ENCODE results near the gene RAB2B.

The RAB2B gene

GRCh38 chr14:21523203-21523602 lies 46.4 kb upstream of the RAB2B start:
- no peaks in the 10 kb centered on the region for H3K36me3 ChIP-seq (ENCODE audit: low read depth)
- TF ChIP-seq CTCF (IDR thresholded peaks at IDR 0.05; ENCODE audit: poor library complexity, severe bottlenecking) = no peak
- no peak overlapping the region for H3K4me3 ChIP-seq (ENCODE audit: severe bottlenecking)
- no peaks in the 10 kb centered on the region for H3K9me3 ChIP-seq (ENCODE audit: severe bottlenecking)
- no peaks in the 10 kb centered on the region for H3K27me3 ChIP-seq (ENCODE audit: insufficient read depth, poor library complexity, severe bottlenecking)
- DNase-seq (ENCODE audit: low spot score) (no peak), ATAC-seq (ENCODE audit: low read depth) (no peak)
- H3K4me1 ChIP-seq (ENCODE audit: insufficient read depth, poor library complexity, severe bottlenecking) = no peaks in the 10 kb centered on the region
- no peak overlapping the region for H3K27ac ChIP-seq (ENCODE audit: poor library complexity, severe bottlenecking)

- no peaks in the 10 kb centered on the region for H3K4me1 ChIP-seq (ENCODE audit: insufficient read depth, poor library complexity, severe bottlenecking)
- peaks cover 4% of the 10 kb centered on the region for H3K27me3 ChIP-seq (ENCODE audit: insufficient read depth, poor library complexity, severe bottlenecking)
- no peak for TF ChIP-seq CTCF (IDR thresholded peaks at IDR 0.05; ENCODE audit: poor library complexity, severe bottlenecking)
- H3K9me3 ChIP-seq (ENCODE audit: severe bottlenecking) = no peaks in the 10 kb centered on the region
- no peak overlapping the region for H3K27ac ChIP-seq (ENCODE audit: poor library complexity, severe bottlenecking)
- ATAC-seq (ENCODE audit: low read depth) (no peak), DNase-seq (ENCODE audit: low spot score) (no peak)
- no peaks in the 10 kb centered on the region for H3K36me3 ChIP-seq (ENCODE audit: low read depth)
- no peak overlapping the region for H3K4me3 ChIP-seq (ENCODE audit: severe bottlenecking)
Observed at GRCh38 chr14:21521501-21521900, 44.7 kb upstream of the RAB2B start.

GRCh38 chr14:21520767-21521166 lies 44.0 kb upstream of the RAB2B start:
- ATAC-seq (ENCODE audit: low read depth) (no peak), DNase-seq (ENCODE audit: low spot score) (no peak)
- peaks cover 4% of the 10 kb centered on the region for H3K27me3 ChIP-seq (ENCODE audit: insufficient read depth, poor library complexity, severe bottlenecking)
- no peaks in the 10 kb centered on the region for H3K9me3 ChIP-seq (ENCODE audit: severe bottlenecking)
- H3K4me3 ChIP-seq (ENCODE audit: severe bottlenecking) = no peak overlapping the region
- no peaks in the 10 kb centered on the region for H3K4me1 ChIP-seq (ENCODE audit: insufficient read depth, poor library complexity, severe bottlenecking)
- no peak for TF ChIP-seq CTCF (IDR thresholded peaks at IDR 0.05; ENCODE audit: poor library complexity, severe bottlenecking)
- H3K27ac ChIP-seq (ENCODE audit: poor library complexity, severe bottlenecking) = no peak overlapping the region
- no peaks in the 10 kb centered on the region for H3K36me3 ChIP-seq (ENCODE audit: low read depth)

GRCh38 chr14:21518725-21519124 lies 42.0 kb upstream of the RAB2B start:
- no peak for TF ChIP-seq CTCF (IDR thresholded peaks at IDR 0.05; ENCODE audit: poor library complexity, severe bottlenecking)
- H3K4me3 ChIP-seq (ENCODE audit: severe bottlenecking) = no peak overlapping the region
- H3K27ac ChIP-seq (ENCODE audit: poor library complexity, severe bottlenecking) = no peak overlapping the region
- peaks cover 4% of the 10 kb centered on the region for H3K27me3 ChIP-seq (ENCODE audit: insufficient read depth, poor library complexity, severe bottlenecking)
- ATAC-seq (ENCODE audit: low read depth) = no peak
- H3K4me1 ChIP-seq (ENCODE audit: insufficient read depth, poor library complexity, severe bottlenecking) = no peaks in the 10 kb centered on the region
- no peaks in the 10 kb centered on the region for H3K36me3 ChIP-seq (ENCODE audit: low read depth)
- H3K9me3 ChIP-seq (ENCODE audit: severe bottlenecking) = no peaks in the 10 kb centered on the region
- DNase-seq (ENCODE audit: low spot score) = no peak

- ATAC-seq (ENCODE audit: low read depth) (no peak), DNase-seq (ENCODE audit: low spot score) (no peak)
- Histone ChIP-seq H3K27me3 (ENCODE audit: insufficient read depth, poor library complexity, severe bottlenecking) (peaks cover 4% of the 10 kb centered on the region), H3K27ac (ENCODE audit: poor library complexity, severe bottlenecking) (no peak overlapping the region), H3K36me3 (ENCODE audit: low read depth) (peaks cover 3% of the 10 kb centered on the region; the same call in 1 of the 2 replicates), H3K4me3 (ENCODE audit: severe bottlenecking) (no peak overlapping the region), H3K9me3 (ENCODE audit: severe bottlenecking) (no peaks in the 10 kb centered on the region), H3K4me1 (ENCODE audit: insufficient read depth, poor library complexity, severe bottlenecking) (peaks cover 15% of the 10 kb centered on the region)
- no peak for TF ChIP-seq CTCF (IDR thresholded peaks at IDR 0.05; ENCODE audit: poor library complexity, severe bottlenecking)
Observed at GRCh38 chr14:21514341-21514740, 37.6 kb upstream of the RAB2B start.

All from RWPE2 (cell line).